ENCODE data around the gene CAMK1. TPM values are rescaled to one million over a fixed set of nuclear protein-coding genes. Genes with fewer than 3 reads are reported as not detected.

Gene CAMK1
- total and polyA plus RNA-seq, 2 donors (not counting 1 experiment from before 2014, with no cell fraction given), result 27.7 to 64.2 TPM

DNA sequence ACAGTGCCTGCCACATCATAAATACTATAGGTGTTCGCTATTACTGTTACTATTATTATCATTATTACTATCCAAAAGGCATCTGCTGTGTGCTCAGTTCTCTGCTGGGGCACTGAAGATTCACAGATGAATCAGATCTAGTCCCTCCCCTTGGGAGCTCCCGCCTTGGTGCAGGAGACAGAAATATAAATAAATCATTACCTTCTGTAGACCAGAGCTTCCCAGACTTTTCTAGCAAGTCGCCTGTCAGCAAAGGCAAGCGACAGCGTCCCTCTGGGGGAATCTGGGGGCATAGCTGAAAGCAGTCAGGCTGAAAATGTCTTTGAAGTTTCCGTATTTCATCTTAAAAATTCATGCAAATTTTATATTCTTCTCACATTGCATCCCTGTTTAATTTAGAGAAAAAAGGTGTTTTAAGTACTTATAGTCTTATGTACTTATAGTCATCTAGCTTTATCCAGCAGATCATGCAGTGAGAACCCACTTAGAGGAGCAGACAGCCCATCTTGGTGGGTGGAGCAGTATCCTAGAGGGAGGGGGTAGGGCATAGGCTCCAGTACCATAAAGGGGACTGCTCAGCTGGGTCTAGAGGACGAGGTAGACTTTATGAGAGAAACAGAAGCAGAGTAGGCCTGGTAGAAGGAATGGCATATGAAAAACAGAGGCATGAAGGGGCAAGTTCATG is 48.6 kb downstream of the CAMK1 start:
- Histone ChIP-seq H3K4me1 (ENCODE audit: control insufficient read depth, extremely low read depth, insufficient read depth, low read length) (peaks cover under 1% of the 10 kb centered on the region), H3K79me2 (ENCODE audit: control insufficient read depth, insufficient read depth, low read length) (no peaks in the 10 kb centered on the region), H3K27ac (ENCODE audit: insufficient read depth, low read length) (no peak overlapping the region), H3K36me3 (ENCODE audit: control insufficient read depth, insufficient read depth, low read length) (no peaks in the 10 kb centered on the region), H3K27me3 (ENCODE audit: control insufficient read depth, insufficient read depth, low read length) (no peaks in the 10 kb centered on the region), H3K9me3 (ENCODE audit: control insufficient read depth, insufficient read depth, low read depth, low read length) (no peaks in the 10 kb centered on the region), H3K9ac (ENCODE audit: insufficient read depth, low read length) (no peak overlapping the region), H3K4me3 (replicated peaks in 1 of 4; ENCODE audit: control extremely low read depth in 1 of 4, insufficient read depth in 1 of 4, low read depth in 3 of 4, low read length in 4 of 4) (no peak overlapping the region), H3K4me2 (ENCODE audit: extremely low read depth, insufficient read depth, low read length) (no peak overlapping the region), H4K20me1 (ENCODE audit: control insufficient read depth, extremely low read depth, insufficient read depth, low read length) (no peaks in the 10 kb centered on the region), H2AFZ (ENCODE audit: low read length) (no peak overlapping the region)
- DNase-seq (ENCODE audit: low read depth in 2 of 2), result no peak
- TF ChIP-seq EZH2 (IDR thresholded peaks at IDR 0.05; ENCODE audit: low read length, missing control alignments), result no peak
- TF ChIP-seq, protein P1, sequence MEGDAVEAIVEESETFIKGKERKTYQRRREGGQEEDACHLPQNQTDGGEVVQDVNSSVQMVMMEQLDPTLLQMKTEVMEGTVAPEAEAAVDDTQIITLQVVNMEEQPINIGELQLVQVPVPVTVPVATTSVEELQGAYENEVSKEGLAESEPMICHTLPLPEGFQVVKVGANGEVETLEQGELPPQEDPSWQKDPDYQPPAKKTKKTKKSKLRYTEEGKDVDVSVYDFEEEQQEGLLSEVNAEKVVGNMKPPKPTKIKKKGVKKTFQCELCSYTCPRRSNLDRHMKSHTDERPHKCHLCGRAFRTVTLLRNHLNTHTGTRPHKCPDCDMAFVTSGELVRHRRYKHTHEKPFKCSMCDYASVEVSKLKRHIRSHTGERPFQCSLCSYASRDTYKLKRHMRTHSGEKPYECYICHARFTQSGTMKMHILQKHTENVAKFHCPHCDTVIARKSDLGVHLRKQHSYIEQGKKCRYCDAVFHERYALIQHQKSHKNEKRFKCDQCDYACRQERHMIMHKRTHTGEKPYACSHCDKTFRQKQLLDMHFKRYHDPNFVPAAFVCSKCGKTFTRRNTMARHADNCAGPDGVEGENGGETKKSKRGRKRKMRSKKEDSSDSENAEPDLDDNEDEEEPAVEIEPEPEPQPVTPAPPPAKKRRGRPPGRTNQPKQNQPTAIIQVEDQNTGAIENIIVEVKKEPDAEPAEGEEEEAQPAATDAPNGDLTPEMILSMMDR (conservative IDR thresholded peaks at IDR 0.05 in 1 of 2, IDR thresholded peaks at IDR 0.05 in 1 of 2; ENCODE audit: low read depth in 1 of 2, low read length in 2 of 2), result no peak

DNA sequence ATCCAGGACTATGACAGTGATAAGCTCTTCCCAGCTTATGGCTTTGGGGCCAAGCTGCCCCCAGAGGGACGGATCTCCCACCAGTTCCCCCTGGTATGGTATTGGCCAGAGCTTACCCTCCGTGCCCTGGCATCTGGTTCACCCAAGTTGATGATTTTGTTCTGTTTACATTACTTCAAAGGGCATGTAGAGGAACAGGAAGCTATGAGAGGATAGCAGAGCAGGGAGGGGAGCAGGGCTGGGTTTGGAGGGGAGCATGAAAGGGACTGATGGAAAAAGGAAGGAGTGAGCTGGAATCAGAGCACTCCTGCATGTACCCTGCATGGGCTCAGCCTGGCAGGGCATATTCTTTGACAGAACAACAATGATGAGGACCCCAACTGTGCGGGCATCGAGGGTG is 51.6 kb downstream of the CAMK1 start:
- no peaks in the 10 kb centered on the region for H4K20me1 ChIP-seq (ENCODE audit: control insufficient read depth, extremely low read depth, insufficient read depth, low read length)
- H3K36me3 ChIP-seq (ENCODE audit: control insufficient read depth, insufficient read depth, low read length), result no peaks in the 10 kb centered on the region
- H3K27me3 ChIP-seq (ENCODE audit: control insufficient read depth, insufficient read depth, low read length), result no peaks in the 10 kb centered on the region
- DNase-seq (ENCODE audit: low read depth in 2 of 2), result no peak
- TF ChIP-seq EZH2 (IDR thresholded peaks at IDR 0.05; ENCODE audit: low read length, missing control alignments), result no peak
- H3K4me1 ChIP-seq (ENCODE audit: control insufficient read depth, extremely low read depth, insufficient read depth, low read length), result peaks cover 2% of the 10 kb centered on the region
- H2AFZ ChIP-seq (ENCODE audit: low read length), result no peak overlapping the region
- H3K4me3 ChIP-seq (replicated peaks in 1 of 4; ENCODE audit: control extremely low read depth in 1 of 4, insufficient read depth in 1 of 4, low read depth in 3 of 4, low read length in 4 of 4), result no peak overlapping the region
- no peak overlapping the region for H3K9ac ChIP-seq (ENCODE audit: insufficient read depth, low read length)
- no peaks in the 10 kb centered on the region for H3K79me2 ChIP-seq (ENCODE audit: control insufficient read depth, insufficient read depth, low read length)
- H3K9me3 ChIP-seq (ENCODE audit: control insufficient read depth, insufficient read depth, low read depth, low read length), result no peaks in the 10 kb centered on the region
- H3K4me2 ChIP-seq (ENCODE audit: extremely low read depth, insufficient read depth, low read length), result no peak overlapping the region
- no peak overlapping the region for H3K27ac ChIP-seq (ENCODE audit: insufficient read depth, low read length)

DNA sequence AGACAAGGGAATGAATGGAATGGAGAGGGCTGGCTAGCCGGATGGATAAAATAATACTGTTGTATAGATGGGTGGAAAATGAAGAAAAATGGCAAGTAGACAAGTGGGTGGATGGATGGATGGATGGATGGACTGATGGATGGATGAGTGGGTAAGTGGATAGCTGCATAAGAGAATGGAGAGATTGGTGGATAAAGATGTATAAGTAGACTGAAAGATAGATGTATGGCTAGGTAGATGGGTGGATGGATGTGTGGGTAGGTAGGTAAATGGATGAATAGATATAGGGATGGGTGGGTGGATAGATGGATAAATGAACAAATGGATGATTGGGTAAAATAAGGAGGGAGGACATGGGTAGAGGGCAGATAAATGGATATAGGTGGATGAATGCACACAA is 52.2 kb downstream of the CAMK1 start:
- no peaks in the 10 kb centered on the region for H3K79me2 ChIP-seq (ENCODE audit: control insufficient read depth, insufficient read depth, low read length)
- H3K27me3 ChIP-seq (ENCODE audit: control insufficient read depth, insufficient read depth, low read length), result peaks cover under 1% of the 10 kb centered on the region
- peaks cover 2% of the 10 kb centered on the region for H3K4me1 ChIP-seq (ENCODE audit: control insufficient read depth, extremely low read depth, insufficient read depth, low read length)
- no peak overlapping the region for H3K27ac ChIP-seq (ENCODE audit: insufficient read depth, low read length)
- no peak overlapping the region for H3K4me3 ChIP-seq (replicated peaks in 1 of 4; ENCODE audit: control extremely low read depth in 1 of 4, insufficient read depth in 1 of 4, low read depth in 3 of 4, low read length in 4 of 4)
- H3K9me3 ChIP-seq (ENCODE audit: control insufficient read depth, insufficient read depth, low read depth, low read length), result no peaks in the 10 kb centered on the region
- no peak overlapping the region for H3K9ac ChIP-seq (ENCODE audit: insufficient read depth, low read length)
- H2AFZ ChIP-seq (ENCODE audit: low read length), result no peak overlapping the region
- H3K36me3 ChIP-seq (ENCODE audit: control insufficient read depth, insufficient read depth, low read length), result no peaks in the 10 kb centered on the region
- H3K4me2 ChIP-seq (ENCODE audit: extremely low read depth, insufficient read depth, low read length), result no peak overlapping the region
- DNase-seq (ENCODE audit: low read depth in 2 of 2), result no peak
- TF ChIP-seq EZH2 (IDR thresholded peaks at IDR 0.05; ENCODE audit: low read length, missing control alignments), result no peak
- TF ChIP-seq, protein P1 (conservative IDR thresholded peaks at IDR 0.05 in 1 of 2, IDR thresholded peaks at IDR 0.05 in 1 of 2; ENCODE audit: low read depth in 1 of 2, low read length in 2 of 2), result no peak
- no peaks in the 10 kb centered on the region for H4K20me1 ChIP-seq (ENCODE audit: control insufficient read depth, extremely low read depth, insufficient read depth, low read length)
